ENCODE results near the gene BCL10. TPM values are rescaled to one million over a fixed set of nuclear protein-coding genes. Genes with fewer than 3 reads are reported as not detected.

BCL10 gene
- total and polyA plus RNA-seq, 2 of the 13 experiments (the other 11 are each of a cell fraction or from before 2014, with no cell fraction given): 3.7 to 14.1 TPM

- TF ChIP-seq STAG1 (CRISPR knock-in tag; IDR thresholded peaks at IDR 0.05) (peak; percentile 47), ZNF768 (CRISPR knock-in tag; IDR thresholded peaks at IDR 0.05) (peak; percentile 22; the same call in 1 of the 2 replicates), CTCF (CRISPR knock-in tag; IDR thresholded peaks at IDR 0.05) (peak; percentile 18; the same call in 1 of the 2 replicates), ZKSCAN8 (CRISPR knock-in tag; IDR thresholded peaks at IDR 0.05; ENCODE audit: borderline replicate concordance) (no peak)
- no peak for DNase-seq (ENCODE audit: low spot score)
- Histone ChIP-seq H3K79me2 (ENCODE audit: insufficient read depth, low read length) (no peaks in the 10 kb centered on the region), H3K27me3 (ENCODE audit: control insufficient read depth in 1 of 2, insufficient read depth in 2 of 2, low read length in 2 of 2) (no peaks in the 10 kb centered on the region), H3K4me1 (ENCODE audit: insufficient read depth, low read length) (0 out of 2 replicates have a peak, but pooled peaks cover 7% of the 10 kb centered on the region), H3K9ac (ENCODE audit: insufficient read depth, low read depth, low read length) (no peak overlapping the region), H3K36me3 (replicated peaks in 1 of 2; ENCODE audit: control insufficient read depth in 1 of 2, insufficient read depth in 2 of 2, low read length in 2 of 2) (no peaks in the 10 kb centered on the region), H3K27ac (ENCODE audit: extremely low read length, insufficient read depth, low read length) (no peak overlapping the region), H3K4me2 (ENCODE audit: low read depth, low read length) (no peak overlapping the region), H4K20me1 (ENCODE audit: insufficient read depth, low read length) (no peaks in the 10 kb centered on the region), H3K4me3 (replicated peaks in 1 of 3; ENCODE audit: insufficient read depth in 1 of 3, low read depth in 2 of 3, low read length in 3 of 3) (no peak overlapping the region), H3K9me3 (ENCODE audit: low read length) (no peaks in the 10 kb centered on the region), H2AFZ (ENCODE audit: low read length) (no peak overlapping the region)
- in situ Hi-C loops (cut with HindIII; ENCODE audit: extremely low pct_ligation_motif_present, low pct_unique_long_range_greater_than_20kb): no loop called here
- ChIA-PET CTCF (ENCODE audit: low intra/inter-chr PET ratio, low total read pairs) (no interaction called here), POLR2A (no interaction called here)
- no TSS peak for BruUV-seq (replicated peaks)
- 0% methylated on average over 1 of the region's 1 CpG for WGBS (ENCODE audit: low lambda C conversion rate)
- FAIRE-seq: no peak
- ATAC-seq: peak; percentile 52; the same call in 2 of the 3 replicates
- intact Hi-C loops (cut with micrococcal nuclease; ENCODE audit: unreplicated experiment): no loop called here
Measured at GRCh38 chr1:85240174-85240601, 36.2 kb downstream of the BCL10 start.

GRCh38 chr1:85237613-85238012, 38.8 kb downstream of the BCL10 start:
- FAIRE-seq (no peak), ATAC-seq (no peak), DNase-seq (ENCODE audit: low spot score) (no peak)
- Histone ChIP-seq H3K9ac (ENCODE audit: insufficient read depth, low read depth, low read length) (no peak overlapping the region), H3K4me2 (ENCODE audit: low read depth, low read length) (no peak overlapping the region), H3K27me3 (ENCODE audit: control insufficient read depth in 1 of 2, insufficient read depth in 2 of 2, low read length in 2 of 2) (no peaks in the 10 kb centered on the region), H2AFZ (ENCODE audit: low read length) (no peak overlapping the region), H4K20me1 (ENCODE audit: insufficient read depth, low read length) (no peaks in the 10 kb centered on the region), H3K4me3 (replicated peaks in 1 of 3; ENCODE audit: insufficient read depth in 1 of 3, low read depth in 2 of 3, low read length in 3 of 3) (no peak overlapping the region), H3K9me3 (ENCODE audit: low read length) (no peaks in the 10 kb centered on the region), H3K27ac (ENCODE audit: extremely low read length, insufficient read depth, low read length) (no peak overlapping the region), H3K36me3 (replicated peaks in 1 of 2; ENCODE audit: control insufficient read depth in 1 of 2, insufficient read depth in 2 of 2, low read length in 2 of 2) (no peaks in the 10 kb centered on the region), H3K79me2 (ENCODE audit: insufficient read depth, low read length) (no peaks in the 10 kb centered on the region), H3K4me1 (ENCODE audit: insufficient read depth, low read length) (0 out of 2 replicates have a peak, but pooled peaks cover 7% of the 10 kb centered on the region)
- CTCF ChIA-PET (ENCODE audit: low intra/inter-chr PET ratio, low total read pairs): no interaction called here
- POLR2A ChIA-PET: no interaction called here
- intact Hi-C loops (cut with micrococcal nuclease; ENCODE audit: unreplicated experiment) (no loop called here), in situ Hi-C loops (cut with HindIII; ENCODE audit: extremely low pct_ligation_motif_present, low pct_unique_long_range_greater_than_20kb) (no loop called here)
- 9% methylated on average over 1 of the region's 1 CpG for WGBS (ENCODE audit: low lambda C conversion rate)
- BruUV-seq (replicated peaks): no TSS peak
- TF ChIP-seq RFX3 (CRISPR knock-in tag; IDR thresholded peaks at IDR 0.05) (no peak), ZKSCAN5 (CRISPR knock-in tag; IDR thresholded peaks at IDR 0.05) (no peak), ZNF446 (CRISPR knock-in tag; IDR thresholded peaks at IDR 0.05) (no peak), NR0B2 (CRISPR knock-in tag; IDR thresholded peaks at IDR 0.05) (no peak), NCOA2 (CRISPR knock-in tag; IDR thresholded peaks at IDR 0.05) (no peak), NFAT5 (CRISPR knock-in tag; IDR thresholded peaks at IDR 0.05) (no peak), ZNF615 (CRISPR knock-in tag; IDR thresholded peaks at IDR 0.05; ENCODE audit: borderline replicate concordance) (no peak), ZNF549 (CRISPR knock-in tag; IDR thresholded peaks at IDR 0.05) (no peak)
